ENCODE data around the gene WNT16.

GRCh38 chr7:121303422-121304101, 25.2 kb upstream of the WNT16 start:
- TF ChIP-seq ELF4 (IDR thresholded peaks at IDR 0.05), result no peak
- no peak for TF ChIP-seq LEF1 (IDR thresholded peaks at IDR 0.05; ENCODE audit: borderline replicate concordance)
- TF ChIP-seq TARDBP (IDR thresholded peaks at IDR 0.05), result no peak
- TF ChIP-seq FOXM1 (IDR thresholded peaks at IDR 0.05; ENCODE audit: borderline replicate concordance), result no peak
- no peak for TF ChIP-seq BHLHE40 (IDR thresholded peaks at IDR 0.05; ENCODE audit: borderline replicate concordance)
- no peak for TF ChIP-seq SP1 (IDR thresholded peaks at IDR 0.05)
- TF ChIP-seq SUZ12 (IDR thresholded peaks at IDR 0.05), result no peak

All from HEK293T (cell line).